ENCODE results near the gene DEFB131B.
"Not testable (repeated sequence)": the region's sequence is repeated elsewhere in the genome, so short reads cannot be mapped to it uniquely, and the experiment has no call there.

- not testable (repeated sequence) for TF ChIP-seq CTCF (conservative IDR thresholded peaks at IDR 0.05; ENCODE audit: low read length); EZH2phosphoT487 (IDR thresholded peaks at IDR 0.05; ENCODE audit: borderline replicate concordance)
These were observed 22.4 kb upstream of the DEFB131B start for GRCh38 chr11:71855880-71856279.

All from Loucy (cell line).